Measurements from ENCODE around the gene MAN1C1.
"Not testable (repeated sequence)": the region's sequence is repeated elsewhere in the genome, so short reads cannot be mapped to it uniquely, and the experiment has no call there.

Gene MAN1C1

DNA sequence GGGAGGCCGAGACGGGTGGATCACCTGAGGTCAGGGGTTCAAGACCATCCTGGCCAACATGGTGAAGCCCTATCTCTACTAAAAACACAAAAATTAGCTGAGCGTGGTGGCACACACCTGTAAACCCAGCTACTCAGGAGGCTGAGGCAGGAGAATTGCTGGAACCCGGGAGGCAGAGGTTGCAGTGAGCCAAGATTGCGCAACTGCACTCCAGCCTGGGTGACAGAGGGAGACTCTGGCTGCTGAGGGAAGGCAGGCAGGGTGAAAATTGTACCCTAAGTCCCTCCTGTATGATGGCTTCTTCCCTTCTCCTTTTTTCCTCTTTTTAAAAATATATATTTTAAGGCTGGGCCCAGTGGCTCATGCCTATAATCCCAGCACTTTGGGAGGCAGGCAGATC, 19.9 kb upstream of the MAN1C1 start:
- H3K9me3 Mint-ChIP-seq, H3K36me3 Mint-ChIP-seq, H3K27ac Mint-ChIP-seq, H3K4me3 Mint-ChIP-seq, DNase-seq, H3K4me1 Mint-ChIP-seq: not testable (repeated sequence)
- H3K27me3 Mint-ChIP-seq: peaks cover 65% of the 10 kb centered on the region
- CTCF ChIA-PET: interaction anchor here (1.3 kb wide), 1 partner anchor 24 kb away, joined by 3 read pairs; no protein-coding TSS in a partner anchor

DNA sequence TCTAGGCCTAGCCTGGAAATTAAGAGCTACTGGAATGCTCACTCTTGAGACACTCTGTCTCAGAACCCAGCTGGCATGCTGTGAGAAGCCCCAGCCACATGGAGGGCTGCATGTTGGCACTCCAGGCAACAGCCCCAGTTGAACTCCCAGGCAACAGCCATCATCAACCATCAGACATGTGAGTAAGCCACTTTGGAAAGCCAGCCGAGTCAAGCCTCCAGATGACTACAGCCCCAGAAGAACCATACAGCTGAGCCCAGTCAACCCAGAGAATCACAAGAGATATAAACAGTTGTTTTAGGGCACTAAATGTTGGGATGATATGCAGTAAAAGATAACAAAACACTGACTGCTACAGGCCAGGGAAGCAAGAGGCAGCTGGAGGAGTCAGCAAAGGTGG, 17.7 kb upstream of the MAN1C1 start:
- Mint-ChIP-seq H3K4me3 (no peak overlapping the region), H3K27ac (no peak overlapping the region), H3K9me3 (peaks cover 4% of the 10 kb centered on the region), H3K36me3 (peaks cover 2% of the 10 kb centered on the region), H3K4me1 (no peaks in the 10 kb centered on the region), H3K27me3 (peaks cover 67% of the 10 kb centered on the region)
- CTCF ChIA-PET: interaction anchor here (1.6 to 2.3 kb wide), 2 partner anchors 10 to 78 kb away, joined by 5 to 8 read pairs; no protein-coding TSS in a partner anchor
- no peak for DNase-seq

DNA sequence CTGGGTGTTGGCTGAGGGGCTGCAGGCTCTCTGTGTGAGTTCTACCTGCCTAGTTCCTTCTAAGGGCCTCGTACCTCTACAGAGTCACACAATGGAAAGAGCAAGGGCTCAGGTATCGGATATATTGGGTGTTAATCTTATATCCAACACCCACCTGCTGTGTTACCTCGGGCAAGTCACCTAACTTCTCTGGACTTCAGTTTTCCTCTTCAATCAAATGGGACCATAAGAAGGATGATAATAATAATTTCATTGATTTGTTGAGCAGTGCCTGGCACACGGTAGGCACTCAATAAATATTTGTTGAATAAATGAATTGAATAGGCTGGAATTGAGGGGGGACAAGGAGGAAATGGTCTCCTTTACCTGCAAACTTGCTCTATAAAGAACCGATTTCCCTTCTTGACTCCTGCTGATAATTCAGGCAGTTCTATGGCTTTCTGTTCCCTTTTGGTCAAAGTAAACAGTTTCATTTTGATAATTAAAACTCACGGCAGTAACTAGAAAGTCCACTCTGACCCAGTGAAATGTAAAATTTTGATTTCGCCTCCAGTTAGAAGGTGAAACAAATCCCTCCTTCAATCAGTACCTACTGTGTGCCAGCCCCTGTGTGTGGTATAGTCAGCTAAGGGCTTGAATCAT, 16.5 kb upstream of the MAN1C1 start:
- Mint-ChIP-seq H3K27me3 (peaks cover 68% of the 10 kb centered on the region), H3K9me3 (peaks cover 4% of the 10 kb centered on the region), H3K4me1 (no peaks in the 10 kb centered on the region), H3K27ac (no peak overlapping the region), H3K36me3 (peaks cover 2% of the 10 kb centered on the region), H3K4me3 (no peak overlapping the region)
- no peak for DNase-seq
- CTCF ChIA-PET: no interaction called here

DNA sequence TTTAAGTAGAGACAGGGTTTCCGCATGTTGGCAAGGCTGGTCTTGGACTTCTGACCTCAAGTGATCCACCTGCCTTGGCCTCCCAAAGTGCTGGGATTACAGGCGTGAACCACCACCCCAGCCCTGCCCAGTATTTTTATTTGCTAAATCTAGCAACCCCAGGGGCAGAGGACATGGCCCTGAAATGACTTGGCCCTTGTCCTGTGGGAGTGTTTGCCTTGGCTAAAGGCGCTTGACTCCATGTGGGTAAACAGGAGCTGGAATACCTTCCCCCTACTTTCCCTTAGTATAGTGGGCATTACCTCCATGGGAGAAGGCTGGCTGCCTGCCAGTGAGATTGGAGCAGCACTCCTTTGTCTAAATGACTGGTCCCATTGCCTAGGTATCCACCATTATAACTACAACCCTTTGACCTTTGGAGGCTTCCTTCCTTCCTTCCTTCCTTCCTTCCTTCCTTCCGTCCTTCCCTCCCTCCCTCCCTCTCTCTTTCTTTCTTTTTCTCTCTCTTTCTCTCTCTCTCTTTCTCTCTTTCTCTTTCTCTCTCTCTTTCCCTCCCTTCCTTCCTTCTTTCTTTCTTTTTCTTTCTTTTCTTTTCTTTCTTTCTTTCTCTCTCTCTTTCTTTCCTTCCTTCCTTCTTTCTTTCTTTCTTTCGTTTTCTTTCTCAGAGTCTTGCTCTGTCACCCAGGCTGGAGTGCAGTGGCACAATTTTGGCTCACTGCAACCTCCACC, 15.5 kb upstream of the MAN1C1 start:
- Mint-ChIP-seq H3K27ac (peak overlapping the region; percentile 63), H3K27me3 (peaks cover 70% of the 10 kb centered on the region)
- H3K4me3 Mint-ChIP-seq, H3K4me1 Mint-ChIP-seq, H3K9me3 Mint-ChIP-seq, H3K36me3 Mint-ChIP-seq, CTCF ChIA-PET, DNase-seq: not testable (repeated sequence)

DNA sequence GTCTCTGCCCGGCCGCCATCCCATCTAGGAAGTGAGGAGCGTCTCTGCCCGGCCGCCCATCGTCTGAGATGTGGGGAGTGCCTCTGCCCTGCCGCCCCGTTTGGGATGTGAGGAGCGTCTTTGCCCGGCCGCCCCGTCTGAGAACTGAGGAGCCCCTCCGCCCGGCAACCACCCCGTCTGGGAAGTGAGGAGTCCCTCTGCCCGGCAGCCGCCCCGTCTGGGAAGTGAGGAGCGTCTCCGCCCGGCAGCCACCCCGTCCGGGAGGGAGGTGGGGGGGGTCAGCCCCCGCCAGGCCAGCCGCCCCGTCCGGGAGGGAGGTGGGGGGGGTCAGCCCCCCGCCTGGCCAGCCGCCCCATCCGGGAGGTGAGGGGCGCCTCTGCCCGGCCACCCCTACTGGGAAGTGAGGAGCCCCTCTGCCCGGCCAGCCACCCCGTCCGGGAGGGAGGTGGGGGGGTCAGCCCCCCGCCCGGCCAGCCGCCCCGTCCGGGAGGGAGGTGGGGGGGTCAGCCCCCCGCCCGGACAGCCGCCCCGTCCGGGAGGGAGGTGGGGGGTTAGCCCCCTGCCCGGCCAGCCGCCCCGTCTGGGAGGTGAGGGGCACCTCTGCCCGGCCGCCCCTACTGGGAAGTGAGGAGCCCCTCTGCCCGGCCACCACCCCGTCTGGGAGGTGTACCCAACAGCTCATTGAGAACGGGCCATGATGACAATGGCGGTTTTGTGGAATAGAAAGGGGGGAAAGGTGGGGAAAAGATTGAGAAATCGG, 12.6 kb upstream of the MAN1C1 start:
- H3K27ac Mint-ChIP-seq, H3K4me1 Mint-ChIP-seq, H3K36me3 Mint-ChIP-seq, H3K4me3 Mint-ChIP-seq, CTCF ChIA-PET, H3K9me3 Mint-ChIP-seq, DNase-seq: not testable (repeated sequence)
- H3K27me3 Mint-ChIP-seq: peaks cover 56% of the 10 kb centered on the region

DNA sequence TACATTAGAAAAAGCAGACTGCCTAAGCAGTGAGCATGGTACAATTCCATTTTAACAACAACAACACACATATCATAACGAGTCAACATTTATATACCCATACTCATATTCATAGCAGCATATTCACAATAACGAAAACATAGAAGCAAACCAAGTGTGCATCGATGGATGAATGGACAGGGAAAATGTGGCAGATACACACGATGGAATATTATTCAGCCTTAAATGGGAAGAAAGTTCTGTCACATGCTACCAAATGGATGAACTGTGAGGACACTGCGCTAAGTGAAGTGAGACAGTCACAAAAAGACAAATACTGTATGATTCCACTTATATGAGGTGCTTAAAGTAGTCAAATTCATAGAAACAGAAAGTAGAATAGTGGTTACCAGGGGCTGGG, 9.5 kb upstream of the MAN1C1 start:
- H3K27me3 Mint-ChIP-seq: peaks cover 58% of the 10 kb centered on the region
- no peak overlapping the region for H3K27ac Mint-ChIP-seq
- H3K4me1 Mint-ChIP-seq: peaks cover 18% of the 10 kb centered on the region
- no peak overlapping the region for H3K4me3 Mint-ChIP-seq
- DNase-seq: no peak
- H3K9me3 Mint-ChIP-seq: no peaks in the 10 kb centered on the region
- CTCF ChIA-PET: interaction anchor here (0.8 to 5.5 kb wide), 4 partner anchors 11 to 196 kb away, joined by 3 to 84 read pairs (median 10); no protein-coding TSS in a partner anchor
- no peaks in the 10 kb centered on the region for H3K36me3 Mint-ChIP-seq

DNA sequence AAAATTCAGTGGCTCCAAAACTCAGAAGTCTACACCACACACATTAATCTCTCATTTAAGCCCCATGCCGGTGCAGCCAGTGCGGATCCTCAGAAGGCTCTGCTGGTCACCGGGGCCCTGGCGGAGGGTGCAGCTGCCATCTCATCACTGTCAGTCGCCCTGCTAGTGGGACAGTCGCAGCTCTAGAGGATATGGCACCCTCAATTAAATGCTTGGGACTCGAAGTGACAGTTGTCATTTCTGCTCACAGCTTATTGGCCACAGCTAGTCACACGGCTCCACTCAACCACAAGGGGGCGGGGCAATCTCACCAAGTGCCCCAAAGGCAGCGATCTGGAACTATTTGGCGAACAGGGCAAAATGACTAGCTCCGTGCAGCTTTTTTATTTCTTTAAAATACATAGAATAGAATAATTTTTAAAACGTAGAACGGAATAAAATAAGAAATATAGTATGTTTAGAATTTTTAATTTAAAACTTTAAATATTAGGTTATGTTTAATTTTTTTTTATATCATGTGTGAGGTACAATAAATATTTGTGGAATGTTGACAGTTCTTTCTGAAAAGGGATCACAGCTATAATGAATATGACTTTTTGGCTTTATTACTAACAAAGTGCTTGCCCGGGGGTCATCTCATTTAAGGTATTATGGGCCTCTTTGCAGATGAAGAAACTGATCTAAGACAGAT, 8.0 kb upstream of the MAN1C1 start:
- Mint-ChIP-seq H3K27ac (no peak overlapping the region), H3K4me3 (no peak overlapping the region), H3K4me1 (peaks cover 18% of the 10 kb centered on the region), H3K27me3 (peaks cover 63% of the 10 kb centered on the region), H3K36me3 (no peaks in the 10 kb centered on the region), H3K9me3 (no peaks in the 10 kb centered on the region)
- CTCF ChIA-PET: interaction anchor here (0.8 to 5.5 kb wide), 24 partner anchors 10 to 219 kb away, joined by 3 to 84 read pairs (median 4); partner anchors contain the start of gene SELENON
- DNase-seq: peak; percentile 94

DNA sequence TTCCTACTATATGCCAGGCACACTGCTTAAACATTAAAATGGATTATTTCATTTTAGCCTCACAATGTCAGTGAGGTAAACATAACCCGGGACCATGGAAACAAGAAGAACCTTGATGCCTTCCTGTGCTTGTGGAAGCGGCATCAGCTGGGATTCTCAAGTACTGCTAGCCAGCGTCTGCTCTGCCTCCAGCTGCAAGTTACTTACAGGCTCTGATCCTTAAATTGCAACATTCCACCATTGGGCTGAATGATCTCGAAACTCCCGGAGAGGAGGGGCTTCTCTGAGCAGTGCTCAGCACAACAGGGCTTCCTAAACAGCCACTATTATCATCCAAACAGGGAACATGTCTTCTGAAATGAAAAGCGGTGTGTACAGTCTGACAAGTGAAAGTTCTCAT, 6.7 kb upstream of the MAN1C1 start:
- Mint-ChIP-seq H3K27me3 (peaks cover 67% of the 10 kb centered on the region), H3K27ac (no peak overlapping the region), H3K4me1 (peaks cover 27% of the 10 kb centered on the region), H3K9me3 (no peaks in the 10 kb centered on the region), H3K4me3 (no peak overlapping the region), H3K36me3 (no peaks in the 10 kb centered on the region)
- DNase-seq: no peak
- CTCF ChIA-PET: interaction anchor here (0.8 to 5.5 kb wide), 10 partner anchors 11 to 204 kb away, joined by 3 to 84 read pairs (median 4); no protein-coding TSS in a partner anchor

DNA sequence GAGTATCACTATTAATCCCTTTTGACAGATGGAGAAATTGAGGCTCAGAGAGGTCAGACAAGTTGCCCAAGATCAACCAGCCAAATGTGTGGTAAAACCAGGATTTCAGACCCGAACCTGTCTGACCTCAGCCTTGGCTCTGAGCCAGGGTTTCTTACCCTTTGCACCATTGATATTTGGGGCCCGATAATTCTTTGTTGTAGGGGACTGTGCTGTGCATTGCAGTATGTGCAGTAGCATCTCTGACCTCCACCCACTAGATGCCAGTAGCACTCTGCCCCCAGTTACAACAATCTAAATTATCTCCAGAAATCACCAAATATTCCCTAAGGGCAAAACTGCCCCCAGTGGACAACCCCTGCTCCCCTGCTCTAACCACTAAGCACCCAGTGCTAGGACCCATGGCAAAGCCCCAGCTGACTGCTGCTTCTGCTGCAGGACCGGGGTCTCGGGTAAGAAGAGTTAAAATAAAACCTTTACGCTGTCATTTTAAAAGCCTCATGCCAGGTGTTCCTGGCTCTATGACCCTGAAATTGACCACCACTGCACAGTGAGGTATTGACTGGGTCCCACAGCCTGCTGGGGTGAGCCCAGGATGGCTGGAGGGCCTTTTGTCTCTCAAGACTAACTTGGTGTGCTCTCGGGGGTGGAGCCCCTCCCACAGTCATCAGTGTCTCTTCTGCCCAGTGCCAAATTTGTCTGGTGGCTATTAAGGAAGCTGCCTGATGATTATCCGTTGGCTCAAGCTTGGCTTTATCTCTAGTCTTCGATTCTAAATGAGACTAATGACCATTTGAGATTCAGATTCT, 5.6 kb upstream of the MAN1C1 start:
- H3K36me3 Mint-ChIP-seq: no peaks in the 10 kb centered on the region
- no peak overlapping the region for H3K27ac Mint-ChIP-seq
- peak; percentile 41 for DNase-seq
- H3K4me1 Mint-ChIP-seq: peaks cover 38% of the 10 kb centered on the region
- no peaks in the 10 kb centered on the region for H3K9me3 Mint-ChIP-seq
- peaks cover 61% of the 10 kb centered on the region for H3K27me3 Mint-ChIP-seq
- no peak overlapping the region for H3K4me3 Mint-ChIP-seq
- CTCF ChIA-PET: interaction anchor here (0.8 to 5.5 kb wide), 11 partner anchors 31 to 199 kb away, joined by 3 to 84 read pairs (median 3); no protein-coding TSS in a partner anchor

DNA sequence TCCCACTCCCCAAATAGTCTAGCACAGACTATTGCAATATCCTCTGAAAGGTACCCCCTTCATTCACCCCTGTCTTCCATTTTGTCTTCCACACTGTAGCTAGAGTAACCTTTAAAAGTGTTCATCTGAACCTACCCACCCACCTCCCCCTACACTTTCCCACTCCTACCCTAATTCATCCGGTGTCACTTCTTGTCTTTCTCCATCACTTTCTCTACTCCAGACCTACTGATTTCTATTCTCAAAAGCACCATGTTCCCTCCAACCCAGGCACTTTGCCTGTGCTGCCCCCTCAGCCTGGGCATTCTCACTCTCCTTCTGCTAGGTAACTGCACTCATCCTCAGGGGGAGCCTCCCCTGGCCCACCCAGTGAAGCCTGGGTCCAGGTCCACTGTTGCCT, 4.7 kb upstream of the MAN1C1 start:
- Mint-ChIP-seq H3K4me3 (no peak overlapping the region), H3K27ac (no peak overlapping the region), H3K36me3 (no peaks in the 10 kb centered on the region), H3K9me3 (no peaks in the 10 kb centered on the region), H3K4me1 (peaks cover 38% of the 10 kb centered on the region), H3K27me3 (peaks cover 61% of the 10 kb centered on the region)
- DNase-seq: no peak
- CTCF ChIA-PET: interaction anchor here (1.0 to 5.5 kb wide), 6 partner anchors 30 to 199 kb away, joined by 3 to 84 read pairs (median 5); no protein-coding TSS in a partner anchor

DNA sequence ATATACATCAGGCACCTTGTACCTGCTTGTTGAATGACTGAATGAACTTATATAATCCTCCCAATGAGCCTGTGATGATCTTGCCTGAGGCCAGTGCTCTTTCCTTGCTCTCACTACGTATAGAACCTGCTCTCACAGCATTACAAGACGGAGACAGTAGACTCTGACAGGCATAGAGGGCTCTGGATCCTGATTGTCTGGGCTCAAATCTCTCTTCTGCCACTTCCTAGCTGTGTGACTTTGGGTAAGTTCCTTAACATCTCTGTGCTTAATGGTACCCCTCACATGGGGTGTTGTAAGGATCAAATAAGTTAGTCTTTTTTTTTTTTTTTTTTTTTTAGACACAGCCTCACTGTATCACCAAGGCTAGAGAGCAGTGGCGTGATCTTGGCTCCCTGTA, 4.2 kb upstream of the MAN1C1 start:
- Mint-ChIP-seq H3K9me3 (no peaks in the 10 kb centered on the region), H3K4me1 (peaks cover 36% of the 10 kb centered on the region), H3K4me3 (no peak overlapping the region), H3K27ac (no peak overlapping the region), H3K27me3 (peaks cover 61% of the 10 kb centered on the region), H3K36me3 (no peaks in the 10 kb centered on the region)
- DNase-seq: no peak
- CTCF ChIA-PET: interaction anchor here (1.3 to 5.5 kb wide), 3 partner anchors 55 to 190 kb away, joined by 3 to 84 read pairs (median 9); no protein-coding TSS in a partner anchor

DNA sequence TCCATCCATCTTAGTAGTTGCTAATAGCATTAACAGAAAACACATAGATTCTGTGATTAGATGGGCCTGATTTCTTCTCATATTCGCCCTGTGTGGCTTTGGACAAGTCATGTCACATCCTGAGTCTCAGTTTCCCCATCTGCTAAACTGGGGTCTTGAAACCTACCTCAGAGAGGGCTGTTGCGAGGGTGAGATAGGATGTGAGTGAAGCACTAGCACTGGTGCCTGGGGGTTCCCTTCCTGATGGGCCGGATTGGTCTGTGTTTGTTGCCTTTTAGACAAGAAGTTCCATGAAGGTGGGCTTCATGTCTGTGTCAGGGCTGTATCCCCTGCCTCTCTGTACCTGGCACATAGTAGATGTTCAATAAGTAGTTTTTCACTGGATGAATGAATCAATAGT, 3.5 kb upstream of the MAN1C1 start:
- no peak overlapping the region for H3K4me3 Mint-ChIP-seq
- H3K27me3 Mint-ChIP-seq: peaks cover 62% of the 10 kb centered on the region
- H3K36me3 Mint-ChIP-seq: no peaks in the 10 kb centered on the region
- peaks cover 35% of the 10 kb centered on the region for H3K4me1 Mint-ChIP-seq
- CTCF ChIA-PET: interaction anchor here (0.8 kb wide), 1 partner anchor 185 kb away, joined by 3 read pairs; no protein-coding TSS in a partner anchor
- H3K9me3 Mint-ChIP-seq: no peaks in the 10 kb centered on the region
- DNase-seq: no peak
- peak overlapping the region; percentile 12 for H3K27ac Mint-ChIP-seq

Data from activated naive CD4-positive, alpha-beta T cell treated with anti-CD3 and anti-CD28 coated beads, Interleukin-2, amount 10 ng/mL, durations not matched to agents 7 days and 5 days (primary cell).